Stimulated activated CD8-positive, alpha-beta memory T cell treated with anti-CD3 and anti-CD28 coated beads, Interleukin-4, amount 100 ng/mL, for 48 hours (primary cell): ENCODE data around the gene EPB41L3.
"Not testable (repeated sequence)": the region's sequence is repeated elsewhere in the genome, so short reads cannot be mapped to it uniquely, and the experiment has no call there.

ENCODE experiments used
- DNase-seq: peaks from one replicate; pipeline ENCODE4 v3.0.0-alpha.2; 2020

Gene EPB41L3

GRCh38 chr18:5490753-5491480 is 52.9 kb downstream of the EPB41L3 start:
- no peak for DNase-seq

- no peak for DNase-seq
Observed at GRCh38 chr18:5488844-5489243, 55.0 kb downstream of the EPB41L3 start.

- not testable (repeated sequence) for DNase-seq
Observed at GRCh38 chr18:5488044-5488443, 55.8 kb downstream of the EPB41L3 start.

DNA sequence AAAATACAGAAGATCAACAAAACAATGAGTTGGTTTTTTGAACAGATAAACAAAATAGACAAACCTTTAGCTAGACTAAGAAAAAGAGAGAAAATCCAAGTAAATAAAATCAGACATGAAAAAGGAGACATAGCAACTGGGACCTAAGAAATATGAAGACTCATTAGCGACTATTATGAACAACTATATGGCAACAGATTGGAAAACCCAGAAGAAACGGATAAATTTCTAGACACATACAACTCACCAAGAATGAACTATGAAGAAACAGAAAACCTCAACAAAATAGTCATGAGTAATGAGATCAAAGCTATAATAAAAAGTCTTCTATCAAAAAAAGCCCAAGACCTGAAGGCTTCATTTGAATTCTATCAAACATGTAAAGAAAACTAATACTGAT is 59.3 kb downstream of the EPB41L3 start:
- no peak for DNase-seq

- no peak for DNase-seq
Observed at GRCh38 chr18:5481621-5482020, 62.2 kb downstream of the EPB41L3 start.

GRCh38 chr18:5478261-5478660 is 65.5 kb downstream of the EPB41L3 start:
- DNase-seq = no peak

DNA sequence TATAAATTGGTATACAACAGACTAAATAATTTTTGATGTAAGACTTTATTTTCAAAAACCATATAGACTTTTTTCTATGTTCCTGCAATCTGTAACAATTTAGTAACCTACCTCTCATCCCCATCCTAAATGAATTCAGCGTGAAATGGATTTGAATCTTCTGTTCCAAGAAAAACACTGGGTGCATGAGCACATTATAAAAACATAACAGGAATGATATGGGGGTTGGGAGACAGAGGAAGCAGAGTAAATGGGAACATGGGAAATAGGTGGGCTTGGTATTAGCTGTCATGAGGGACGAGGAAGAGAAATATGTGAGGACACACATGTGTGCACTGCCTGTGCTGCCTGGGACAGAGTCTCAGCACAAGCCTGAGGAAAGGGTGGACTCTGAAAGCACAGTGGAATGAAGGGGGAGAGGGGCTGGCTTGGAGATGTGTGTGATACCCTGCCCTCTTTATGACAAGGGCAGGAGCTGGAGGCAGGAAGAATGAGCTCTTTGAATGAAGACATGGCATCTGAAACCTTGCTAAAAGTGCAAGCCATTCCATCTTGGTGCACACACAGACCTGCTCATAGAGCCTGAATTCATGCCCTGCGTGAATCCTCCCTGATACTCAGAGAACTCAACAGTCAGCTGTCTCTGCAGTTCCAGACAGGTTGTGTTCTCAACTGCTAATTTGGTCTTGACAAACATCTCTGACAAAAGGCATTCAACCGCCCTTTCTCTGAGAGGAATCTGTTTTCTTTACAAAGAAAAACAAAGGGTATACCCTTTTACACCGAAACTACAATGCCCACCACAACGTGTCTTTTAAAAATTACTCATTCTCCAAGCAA is 66.6 kb downstream of the EPB41L3 start:
- no peak for DNase-seq

DNA sequence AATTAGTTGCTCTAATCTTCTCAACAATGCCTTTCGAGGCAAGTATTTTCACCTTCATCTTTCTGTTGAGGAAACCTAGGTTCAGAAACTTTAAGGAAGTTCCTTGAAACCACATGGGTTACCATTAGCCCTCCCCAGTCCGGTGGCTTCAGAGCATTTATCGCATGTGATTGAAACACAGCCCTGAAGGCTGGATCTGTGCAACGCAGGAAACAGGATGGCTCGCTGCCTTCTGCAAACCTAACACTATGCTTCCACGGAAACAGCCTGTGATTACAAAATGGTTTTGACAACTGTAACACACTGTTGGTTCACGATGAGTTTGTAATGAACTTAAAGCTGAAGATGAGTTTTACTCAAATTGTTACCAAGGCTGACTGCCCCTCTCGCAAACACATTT is 68.5 kb downstream of the EPB41L3 start:
- no peak for DNase-seq

GRCh38 chr18:5469340-5469739 is 74.5 kb downstream of the EPB41L3 start:
- no peak for DNase-seq

- DNase-seq = no peak
Observed at GRCh38 chr18:5468394-5468793, 75.4 kb downstream of the EPB41L3 start.

GRCh38 chr18:5467671-5468070 is 76.1 kb downstream of the EPB41L3 start:
- no peak for DNase-seq

- DNase-seq = no peak
Observed at GRCh38 chr18:5466256-5466655, 77.5 kb downstream of the EPB41L3 start.

- DNase-seq = no peak
Observed at GRCh38 chr18:5464251-5464650, 79.5 kb downstream of the EPB41L3 start.

- no peak for DNase-seq
Observed at GRCh38 chr18:5463831-5464230, 80.0 kb downstream of the EPB41L3 start.

DNA sequence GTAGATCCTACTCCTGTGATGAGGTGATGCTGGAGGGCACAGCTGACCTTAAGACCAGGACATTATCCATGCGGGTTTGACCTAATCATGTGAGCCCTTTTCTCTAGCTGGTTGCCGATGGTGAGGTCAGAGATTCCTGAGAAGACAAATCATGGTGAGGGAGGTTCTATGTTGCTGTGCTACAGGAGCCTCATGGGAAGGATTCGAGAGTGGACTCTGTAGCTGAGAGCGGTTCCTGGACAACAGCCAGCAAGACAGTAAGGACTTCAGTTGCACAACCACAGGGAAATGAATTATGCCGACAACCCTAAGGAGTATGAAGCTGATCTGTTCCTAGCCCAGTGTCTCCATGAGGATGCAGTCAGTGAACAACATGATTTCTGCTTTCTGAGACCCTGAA is 80.4 kb downstream of the EPB41L3 start:
- DNase-seq = no peak

DNA sequence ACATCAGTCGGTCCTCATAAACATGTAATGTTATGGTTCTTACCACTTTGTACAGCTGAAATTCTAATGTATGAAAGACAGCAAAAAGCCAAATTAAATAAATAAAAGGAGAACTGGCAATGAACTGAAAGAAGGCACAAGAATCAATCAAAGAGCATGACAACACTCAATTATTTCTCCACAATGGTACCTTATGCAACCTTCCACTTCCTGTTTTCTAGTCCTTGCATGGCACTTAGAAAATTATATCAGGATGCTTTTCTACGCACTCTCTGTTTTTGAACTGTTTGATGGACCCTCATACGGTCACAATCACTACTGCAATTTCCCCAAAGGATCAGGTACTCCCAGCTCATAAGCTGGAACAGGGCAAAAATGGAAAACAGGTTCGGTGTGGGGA is 81.6 kb downstream of the EPB41L3 start:
- no peak for DNase-seq

DNA sequence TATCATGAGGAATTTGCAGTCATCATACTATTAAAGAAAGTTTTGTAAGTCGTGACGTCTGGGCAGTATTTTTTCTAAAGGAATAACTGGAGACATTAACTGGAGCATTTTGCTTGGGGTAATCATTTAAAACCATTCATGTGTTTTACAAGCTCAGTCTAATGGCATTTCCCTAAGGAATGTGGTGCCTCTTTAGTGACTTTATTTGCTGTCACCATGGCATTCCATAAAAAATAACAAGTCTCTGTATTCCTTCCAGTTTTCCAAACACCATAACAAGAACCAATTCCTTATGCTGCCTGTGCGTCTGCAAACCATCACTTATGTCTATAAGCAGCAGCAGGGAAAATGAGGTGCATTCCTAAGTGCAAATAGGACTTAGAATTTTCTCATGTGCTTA is 82.8 kb downstream of the EPB41L3 start:
- no peak for DNase-seq

DNA sequence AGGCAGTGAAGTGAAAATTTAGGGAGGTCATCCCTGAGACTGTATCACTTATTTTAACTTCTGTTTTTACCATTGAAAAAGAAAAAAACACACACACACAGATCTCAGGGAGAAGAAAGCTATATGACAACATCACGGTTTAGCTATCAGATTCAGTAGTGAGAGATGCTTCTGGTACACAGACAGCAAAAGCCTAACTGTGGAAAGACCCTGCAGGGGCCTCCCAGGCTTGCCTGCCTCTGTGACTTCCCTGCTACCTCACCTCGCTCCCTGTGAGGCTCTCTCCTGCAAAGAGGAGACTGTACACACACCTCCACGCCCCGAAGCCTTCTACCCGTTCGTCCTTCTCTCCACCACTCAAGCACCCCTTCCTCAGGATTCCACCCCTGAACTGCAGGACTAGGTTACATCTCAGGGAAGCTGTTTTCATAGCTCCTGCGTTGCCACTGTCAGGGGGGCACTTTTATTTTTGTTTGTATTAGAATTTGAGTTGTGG is 86.3 kb downstream of the EPB41L3 start:
- no peak for DNase-seq

GRCh38 chr18:5456577-5457461 is 87.0 kb downstream of the EPB41L3 start:
- no peak for DNase-seq

DNA sequence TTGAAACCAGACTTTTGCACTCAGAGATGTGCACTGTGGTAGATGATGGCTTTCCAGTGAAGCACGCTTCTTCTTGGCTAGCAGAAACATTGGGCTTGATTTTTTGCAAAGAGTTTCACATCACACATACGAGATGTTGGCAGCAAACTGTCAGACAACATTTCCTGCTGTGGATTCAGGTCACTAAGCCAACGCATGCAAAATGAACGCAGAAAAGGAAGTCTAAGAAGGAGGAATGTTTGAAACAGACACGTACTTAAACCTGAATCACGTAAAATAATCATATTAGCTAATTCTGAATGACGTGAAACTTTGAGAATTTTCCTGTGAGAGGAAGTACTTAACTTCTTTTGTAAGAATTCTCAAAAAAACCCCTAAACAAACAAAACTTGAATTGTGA is 88.1 kb downstream of the EPB41L3 start:
- no peak for DNase-seq

GRCh38 chr18:5452943-5453443 is 90.8 kb downstream of the EPB41L3 start:
- DNase-seq = no peak

DNA sequence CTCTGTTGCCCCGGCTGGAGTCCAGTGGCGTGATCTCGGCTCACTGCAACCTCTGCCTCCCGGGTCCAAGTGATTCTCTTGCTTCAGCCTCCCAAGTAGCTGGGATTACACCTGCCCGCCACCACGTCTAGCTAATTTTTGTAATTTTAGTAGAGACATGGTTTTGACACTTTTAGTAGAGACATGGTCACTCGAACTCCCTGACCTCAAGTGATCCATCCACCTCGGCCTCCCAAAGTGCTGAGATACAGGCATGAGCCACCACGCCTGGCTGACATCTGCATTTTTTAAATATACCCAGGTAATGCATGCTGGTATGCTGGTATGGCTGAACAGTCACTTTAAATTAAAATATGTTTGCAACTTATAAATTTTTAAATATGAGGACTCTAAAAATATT is 91.9 kb downstream of the EPB41L3 start:
- DNase-seq = no peak

- DNase-seq = no peak
Observed at GRCh38 chr18:5451150-5451549, 92.6 kb downstream of the EPB41L3 start.
